Stimulated activated CD8-positive, alpha-beta memory T cell treated with anti-CD3 and anti-CD28 coated beads, Interleukin-7, amount 100 ng/mL, for 24 hours (primary cell): ENCODE data around the gene TXLNA.

ENCODE experiments used
- DNase-seq: peaks from one replicate; pipeline ENCODE4 v3.0.0-alpha.2; 2020; ENCODE audit warnings: low read depth

Gene TXLNA

GRCh38 chr1:32215629-32216480 is 36.4 kb downstream of the TXLNA start:
- no peak for DNase-seq

DNA sequence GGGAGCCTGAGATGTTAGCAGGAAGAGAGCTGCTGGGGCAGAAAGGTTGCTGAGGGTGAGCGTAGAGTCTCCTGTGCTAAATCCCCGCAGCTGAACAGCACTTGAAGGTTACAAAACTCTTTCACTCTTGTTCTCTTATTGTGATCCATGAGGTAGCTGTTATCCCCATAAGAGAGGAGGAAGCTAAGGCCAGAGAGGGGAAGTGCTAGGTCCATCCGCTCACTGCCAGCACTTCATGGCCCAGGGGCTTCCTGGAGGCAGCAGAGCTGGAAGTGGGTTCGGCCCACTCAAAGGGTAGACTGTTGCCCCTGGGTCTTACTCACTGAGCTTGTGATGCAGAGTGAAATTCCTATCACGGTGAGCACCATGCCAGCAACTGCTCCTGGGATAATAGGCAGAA is 37.1 kb downstream of the TXLNA start:
- no peak for DNase-seq

DNA sequence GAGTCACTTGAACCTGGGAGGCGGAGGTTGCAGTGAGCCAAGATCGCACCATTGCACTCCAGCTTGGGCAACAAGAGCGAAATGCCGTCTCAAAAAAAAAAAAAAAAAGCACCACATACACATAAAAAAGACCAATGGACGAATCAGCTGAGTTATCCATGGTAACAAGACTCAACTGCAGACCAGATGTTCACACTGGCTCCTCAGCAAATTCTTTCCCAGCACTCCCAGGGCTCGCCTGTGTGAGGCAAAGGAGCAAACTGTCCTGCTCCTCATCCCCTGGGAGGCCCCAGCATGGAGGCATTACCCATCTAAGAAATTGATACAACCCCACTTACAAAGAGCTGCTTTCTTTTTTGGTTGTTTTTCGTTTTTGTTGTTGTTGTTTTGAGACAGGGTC is 39.5 kb downstream of the TXLNA start:
- no peak for DNase-seq

- DNase-seq = no peak
These were observed 41.5 kb downstream of the TXLNA start for GRCh38 chr1:32220746-32221580.

DNA sequence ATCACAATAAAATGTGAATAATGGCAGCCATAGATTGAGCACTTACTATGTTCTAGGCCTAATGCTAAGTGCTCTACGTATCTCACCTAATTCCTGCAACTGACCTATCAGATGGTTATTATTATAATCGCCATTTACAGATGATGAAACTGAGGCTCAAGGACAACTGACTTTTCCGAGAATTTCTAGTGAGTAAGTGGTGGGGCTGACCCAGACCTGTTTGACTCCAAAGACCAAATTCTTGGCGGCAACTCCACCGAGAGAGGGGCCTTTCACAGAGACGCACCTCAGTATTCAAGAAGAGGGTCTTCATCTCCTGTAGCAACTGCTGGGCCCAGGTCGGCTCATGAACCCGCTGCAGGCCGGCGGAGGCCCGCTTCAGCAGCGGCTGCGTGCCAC is 42.1 kb downstream of the TXLNA start:
- no peak for DNase-seq

DNA sequence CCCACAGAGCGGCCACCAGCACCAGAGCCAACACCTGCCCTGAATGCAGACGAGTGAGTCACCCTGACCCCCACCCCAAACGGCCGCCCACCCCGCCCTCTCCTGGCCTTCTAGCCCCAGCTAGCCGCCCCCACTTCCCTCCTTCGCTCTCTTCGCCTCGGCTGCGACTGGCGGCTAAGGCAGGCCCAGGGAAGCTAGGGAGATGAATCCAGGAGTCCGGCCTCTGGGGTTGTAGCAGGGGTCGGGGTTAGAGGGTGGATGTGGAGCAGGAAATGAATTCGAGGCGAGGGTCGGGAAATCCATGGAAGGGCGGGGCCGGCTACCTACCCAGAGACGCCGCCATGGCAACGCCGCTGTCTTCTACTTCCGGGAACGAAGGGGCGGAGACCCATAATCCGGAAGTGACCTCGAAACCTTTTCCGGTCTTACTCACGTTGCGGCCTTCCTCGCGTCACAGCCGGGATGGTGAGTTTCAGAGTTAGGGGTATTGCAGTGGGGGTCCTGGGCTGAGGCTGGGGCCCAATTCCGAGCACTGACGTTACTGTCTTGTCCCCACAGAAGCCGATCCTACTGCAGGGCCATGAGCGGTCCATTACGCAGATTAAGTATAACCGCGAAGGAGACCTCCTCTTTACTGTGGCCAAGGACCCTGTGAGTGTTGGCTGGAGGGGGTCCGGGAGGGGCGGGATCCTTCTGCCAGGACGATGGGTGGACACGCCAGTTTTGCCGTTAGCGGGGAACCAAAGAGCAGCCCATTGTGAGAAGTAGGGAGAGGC is 42.7 kb downstream of the TXLNA start, which contains the start of the genes EIF3I and TMEM234:
Gene EIF3I, plus strand, starts transcription at position 428 of the 776 bp plus-strand sequence. Its CDS starts 35 bp downstream, at position 463.
Gene TMEM234, minus strand, starts transcription at position 374 of the 776 bp plus-strand sequence. Its CDS starts 31 bp downstream, at position 343.
- DNase-seq = peak; percentile 83

GRCh38 chr1:32223683-32224082 is 44.2 kb downstream of the TXLNA start:
- no peak for DNase-seq

- no peak for DNase-seq
These were observed 44.8 kb downstream of the TXLNA start for GRCh38 chr1:32224285-32224684.

DNA sequence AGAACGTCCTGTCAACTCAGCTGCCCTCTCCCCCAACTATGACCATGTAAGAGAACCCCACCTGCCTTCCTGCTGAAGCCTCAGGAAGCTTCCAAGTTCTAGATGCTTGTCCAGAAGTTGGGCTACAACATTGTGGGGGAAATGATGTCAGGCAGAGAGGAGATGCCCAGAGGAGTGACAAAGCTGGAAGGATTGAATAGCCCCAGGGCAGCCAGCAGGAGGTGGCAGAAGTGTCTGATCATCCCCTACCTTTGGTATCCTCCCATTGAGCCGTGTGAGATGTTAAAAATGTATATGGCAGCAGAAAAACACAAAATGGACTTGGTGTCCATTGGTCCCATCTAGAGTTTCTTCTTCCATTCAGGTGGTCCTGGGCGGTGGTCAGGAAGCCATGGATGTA is 49.3 kb downstream of the TXLNA start:
- no peak for DNase-seq

DNA sequence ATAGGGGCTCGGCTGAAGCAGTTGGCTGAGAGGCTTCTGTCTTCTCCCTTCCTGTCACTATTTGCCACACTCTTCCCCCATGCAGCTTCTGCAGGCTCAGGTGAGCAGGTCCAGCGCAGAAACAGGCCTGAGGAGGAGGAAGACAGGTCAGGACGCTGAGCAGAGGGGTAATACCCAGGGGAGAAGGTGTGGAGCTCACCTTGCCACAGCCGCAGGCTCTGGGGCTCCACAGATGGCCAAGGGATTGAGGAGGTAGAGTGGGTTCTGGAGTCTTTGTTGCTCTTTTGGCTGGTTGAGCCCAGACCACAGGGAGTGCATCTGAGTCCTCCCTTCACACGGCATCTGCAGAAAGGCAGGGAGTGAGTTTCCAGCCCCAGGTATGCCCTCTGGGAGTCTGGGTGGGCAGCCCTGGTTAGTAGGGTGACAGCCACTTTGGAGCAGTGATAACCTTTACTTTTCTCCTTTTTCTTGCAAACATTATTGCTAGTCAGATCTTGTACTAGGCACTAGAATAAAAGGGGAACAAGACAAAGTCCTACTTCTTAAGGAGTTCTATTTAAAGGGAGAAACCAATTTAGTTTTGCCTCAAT is 52.5 kb downstream of the TXLNA start:
- DNase-seq = no peak

DNA sequence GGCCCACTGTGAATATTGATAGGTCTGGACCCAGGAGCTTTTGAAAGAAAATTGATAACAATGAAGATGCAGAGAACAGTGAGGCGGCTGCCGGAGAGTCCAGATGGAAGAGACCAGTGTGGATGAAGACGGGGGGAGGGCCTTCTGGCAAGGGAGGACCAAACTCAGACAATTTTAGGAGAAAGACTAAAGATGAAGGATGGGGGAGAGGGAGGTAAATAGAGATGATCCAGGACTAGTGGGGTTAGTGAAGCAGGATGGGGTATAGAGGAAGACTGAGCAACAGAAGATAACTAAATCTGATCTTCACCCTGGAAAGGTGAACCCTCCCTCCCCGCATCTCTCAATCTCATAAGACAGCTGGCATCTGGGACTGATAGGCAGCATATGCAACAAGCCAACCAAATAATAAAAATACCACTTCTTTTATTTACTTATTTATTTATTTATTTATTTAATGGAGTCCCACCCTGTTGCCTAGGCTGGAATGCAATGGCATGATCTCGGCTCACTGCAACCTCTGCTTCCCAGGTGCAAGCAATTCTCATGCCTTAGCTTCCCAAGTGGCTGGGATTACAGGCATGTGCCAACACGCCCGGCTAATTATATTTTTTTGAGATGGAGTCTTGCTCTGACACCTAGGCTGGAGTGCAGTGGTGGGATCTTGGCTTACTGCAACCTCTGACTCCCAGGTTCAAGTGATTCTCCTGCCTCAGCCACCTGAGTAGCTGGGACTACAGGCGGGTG is 53.3 kb downstream of the TXLNA start:
- DNase-seq = no peak

GRCh38 chr1:32234792-32235191 is 55.3 kb downstream of the TXLNA start:
- no peak for DNase-seq

GRCh38 chr1:32239337-32239736 is 59.9 kb downstream of the TXLNA start:
- DNase-seq = no peak

- no peak for DNase-seq
These were observed 60.3 kb downstream of the TXLNA start for GRCh38 chr1:32239790-32240139.

DNA sequence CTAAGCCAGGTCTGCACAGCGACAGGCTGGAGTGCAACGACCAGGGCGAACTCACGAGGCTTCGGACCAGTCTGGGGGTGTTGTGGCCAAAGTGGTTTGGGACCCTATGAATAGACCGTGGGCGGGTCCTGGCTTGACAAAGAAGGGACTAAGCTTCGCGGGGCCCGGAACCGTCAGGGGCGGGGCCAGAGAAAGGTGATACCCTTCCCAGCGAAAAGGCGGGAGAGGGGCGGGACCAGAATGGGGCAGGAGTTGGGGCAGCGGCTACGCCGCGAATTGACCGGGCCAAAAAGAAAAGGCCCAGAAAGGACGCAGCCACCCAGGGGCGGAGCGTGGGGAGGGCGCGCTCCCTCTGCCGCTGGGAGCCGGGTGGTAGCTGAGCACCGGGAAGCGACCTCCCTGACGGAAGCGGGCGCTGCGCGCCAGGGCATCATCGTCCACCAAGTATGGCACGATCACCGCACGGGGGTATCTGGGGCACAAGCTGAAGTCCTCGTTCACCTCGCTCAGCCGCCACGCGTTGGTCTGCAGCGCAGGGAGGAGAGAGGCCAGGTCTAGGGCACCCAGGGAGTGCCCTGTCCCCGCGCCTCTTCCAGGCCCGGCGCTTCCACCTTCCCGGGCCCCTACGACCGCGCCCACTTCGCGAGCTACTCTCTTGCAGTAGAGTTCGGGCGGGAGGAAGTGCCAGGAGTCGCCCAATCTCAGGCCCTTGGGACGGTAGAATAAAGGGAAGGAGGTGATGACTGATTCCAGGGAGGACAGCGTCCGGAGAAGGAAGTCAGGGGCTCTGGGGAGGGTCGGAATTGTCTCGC is 60.9 kb downstream of the TXLNA start:
- DNase-seq = no peak

GRCh38 chr1:32241001-32241763 is 61.7 kb downstream of the TXLNA start:
- no peak for DNase-seq

GRCh38 chr1:32242341-32242851 is 62.9 kb downstream of the TXLNA start:
- DNase-seq = no peak

GRCh38 chr1:32246888-32247273 is 67.4 kb downstream of the TXLNA start, which contains the start of gene FAM167B:
Gene FAM167B (plus strand): TSS chr1:32247222. CDS start chr1:32247422, 200 bp downstream.
- no peak for DNase-seq

- no peak for DNase-seq
These were observed 68.0 kb downstream of the TXLNA start for GRCh38 chr1:32247452-32247851.
